HG03442 (cell line): ENCODE measurements around the gene GTF3C6.
"Not testable (repeated sequence)": the region's sequence is repeated elsewhere in the genome, so short reads cannot be mapped to it uniquely, and the experiment has no call there.

Source experiments
- ATAC-seq: cut with Tn5 transposase; IDR thresholded peaks from one replicate; pipeline ENCODE4 v1.9.1; 2021; ENCODE audit warnings: mild to moderate bottlenecking, moderate library complexity; ENCODE audit not compliant: unreplicated experiment

GTF3C6 gene

GRCh38 chr6:110976575-110976974 is 18.1 kb downstream of the GTF3C6 start:
- no peak for ATAC-seq

GRCh38 chr6:110979565-110980101 is 21.1 kb downstream of the GTF3C6 start:
- ATAC-seq = no peak

GRCh38 chr6:110980227-110980626 is 21.7 kb downstream of the GTF3C6 start:
- no peak for ATAC-seq

- no peak for ATAC-seq
Measured at GRCh38 chr6:110980648-110981047, 22.1 kb downstream of the GTF3C6 start.

GRCh38 chr6:110981202-110981600 is 22.7 kb downstream of the GTF3C6 start:
- peak; percentile 10 for ATAC-seq

GRCh38 chr6:110990840-110991576 is 32.5 kb downstream of the GTF3C6 start:
- ATAC-seq = no peak

GRCh38 chr6:110996691-110997090 is 38.2 kb downstream of the GTF3C6 start:
- no peak for ATAC-seq

- no peak for ATAC-seq
Measured at GRCh38 chr6:110999634-111000270, 41.2 kb downstream of the GTF3C6 start.

GRCh38 chr6:111002350-111002749 is 43.8 kb downstream of the GTF3C6 start:
- ATAC-seq = no peak

GRCh38 chr6:111011360-111012142 is 53.0 kb downstream of the GTF3C6 start:
- no peak for ATAC-seq

GRCh38 chr6:111012143-111012452 is 53.6 kb downstream of the GTF3C6 start:
- no peak for ATAC-seq

GRCh38 chr6:111012520-111012919 is 54.0 kb downstream of the GTF3C6 start:
- ATAC-seq = not testable (repeated sequence)

GRCh38 chr6:111013144-111013915 is 54.8 kb downstream of the GTF3C6 start:
- no peak for ATAC-seq

GRCh38 chr6:111015389-111016124 is 57.1 kb downstream of the GTF3C6 start:
- ATAC-seq = no peak

GRCh38 chr6:111017241-111017640 is 58.7 kb downstream of the GTF3C6 start:
- not testable (repeated sequence) for ATAC-seq
